ENCODE data around the gene HBZ.
A peak's percentile ranks its signal among the peaks of the same experiment; 100 is the strongest.
"Not testable (repeated sequence)": the region's sequence is repeated elsewhere in the genome, so short reads cannot be mapped to it uniquely, and the experiment has no call there.

The HBZ gene

GRCh38 chr16:152141-153128 is at the start of gene HBZ:
Gene HBZ, plus strand, starts transcription at chr16:152644. Its CDS starts 266 bp downstream, at chr16:152910.
- DNase-seq = no peak

GRCh38 chr16:104355-104754 is 48.1 kb upstream of the HBZ start:
- no peak for DNase-seq

DNA sequence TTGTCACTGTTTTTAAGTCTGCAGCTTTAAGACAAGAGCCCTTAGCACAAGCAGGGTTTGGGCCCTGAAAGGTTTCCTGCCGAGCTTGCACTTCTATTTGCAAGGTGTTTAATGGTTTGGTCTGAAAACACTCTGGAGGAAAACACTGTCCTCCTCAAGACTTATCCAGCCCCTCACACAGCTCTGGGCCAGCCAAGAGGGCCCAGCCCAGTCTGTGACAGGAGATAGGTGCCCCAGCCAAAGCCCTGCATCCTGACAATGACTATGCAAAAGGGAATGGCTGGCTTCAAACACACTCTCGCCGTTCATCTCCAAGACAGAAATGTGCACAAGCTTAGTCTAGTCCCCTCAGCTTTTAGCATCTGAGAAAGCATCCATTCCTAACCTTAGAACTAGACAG is 47.5 kb upstream of the HBZ start:
- no peak for DNase-seq

DNA sequence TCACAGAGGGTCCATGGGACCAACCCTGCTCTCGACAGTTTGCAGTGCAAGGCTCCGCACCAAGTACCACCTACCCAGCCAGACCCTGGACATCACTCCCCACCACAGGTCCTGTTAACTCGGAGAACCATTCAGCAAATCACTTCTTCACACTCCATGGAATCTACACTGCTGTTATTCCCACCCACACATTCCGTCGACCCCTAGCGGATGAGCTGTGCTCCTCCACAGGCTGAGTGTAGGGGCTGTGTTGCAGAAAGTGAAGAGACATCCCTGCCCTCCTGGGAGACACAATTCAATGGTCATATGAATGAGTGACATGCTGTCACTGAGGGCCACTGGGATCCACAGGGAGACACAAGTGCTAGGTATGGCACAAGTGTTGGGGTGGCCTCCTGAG is 46.9 kb upstream of the HBZ start:
- no peak for DNase-seq

GRCh38 chr16:106623-107324 is 45.7 kb upstream of the HBZ start:
- peak; percentile 80 for DNase-seq

GRCh38 chr16:112153-112840 is 40.1 kb upstream of the HBZ start:
- no peak for DNase-seq

DNA sequence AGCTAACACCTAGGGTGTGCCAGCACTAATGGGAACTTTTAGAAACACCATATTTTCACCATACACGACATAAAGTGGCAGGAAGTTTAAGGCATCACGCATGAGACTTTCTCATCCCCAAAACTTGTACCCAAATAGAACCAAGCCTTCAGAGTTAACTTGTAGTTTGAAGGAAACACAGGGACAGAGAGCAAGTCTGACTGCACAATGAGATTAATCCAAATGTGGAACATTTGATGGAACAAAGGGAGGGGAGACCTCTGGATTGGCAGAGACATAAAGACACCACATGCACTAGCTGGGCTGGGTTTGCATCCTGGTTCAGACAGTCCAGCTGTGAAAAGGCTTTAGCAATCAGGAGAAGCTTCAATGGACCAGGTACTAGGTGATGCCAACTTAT is 38.1 kb upstream of the HBZ start:
- no peak for DNase-seq

- no peak for DNase-seq
Observed at GRCh38 chr16:116015-116414, 36.4 kb upstream of the HBZ start.

DNA sequence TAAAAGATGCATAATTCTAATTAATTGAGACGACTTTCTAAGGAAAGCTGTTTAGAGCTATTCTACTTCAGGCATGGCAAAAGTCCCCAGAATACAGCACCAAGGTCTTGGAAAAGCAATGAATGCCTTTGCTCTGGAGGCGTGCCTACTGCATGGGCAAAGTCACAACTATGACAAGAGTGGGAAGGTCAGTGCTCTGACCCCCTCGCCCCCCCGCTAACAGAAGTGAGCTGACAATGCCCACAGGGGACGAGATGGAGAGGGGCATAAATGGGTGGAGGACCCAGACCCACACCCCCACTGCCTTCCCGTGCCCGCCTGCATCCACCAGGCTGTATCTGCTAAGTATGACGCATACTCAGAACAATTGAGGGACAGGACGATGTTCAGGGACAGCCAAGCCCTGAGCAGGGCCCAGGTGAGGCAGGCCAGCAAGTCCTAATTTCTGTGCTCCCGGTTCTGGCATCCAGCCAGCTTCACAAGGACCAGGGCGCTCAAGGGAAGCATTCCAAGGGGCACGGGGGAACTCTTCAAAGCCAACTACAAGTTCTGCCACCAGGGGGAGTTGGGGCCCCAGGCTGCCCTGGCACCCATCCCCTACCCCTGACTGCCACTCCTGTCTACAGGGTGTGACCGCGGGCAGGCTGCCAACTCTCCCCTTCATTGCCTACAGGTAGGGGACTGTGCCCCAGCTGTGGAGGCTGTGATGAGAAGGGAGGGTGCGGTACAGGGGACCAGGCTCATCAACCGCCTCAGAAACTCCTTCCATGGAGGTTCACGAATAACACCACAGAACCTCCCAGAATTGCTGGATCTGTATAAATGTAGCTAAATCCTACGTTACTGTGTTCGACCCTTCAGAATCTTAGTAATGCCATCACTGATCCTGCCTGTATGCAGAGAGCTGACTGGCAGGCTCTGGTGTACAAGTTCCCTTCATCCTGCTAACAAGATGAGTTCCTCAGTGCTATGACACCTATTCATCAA is 34.8 kb upstream of the HBZ start:
- peak; percentile 63 for DNase-seq

GRCh38 chr16:118857-119256 is 33.6 kb upstream of the HBZ start:
- DNase-seq = no peak

DNA sequence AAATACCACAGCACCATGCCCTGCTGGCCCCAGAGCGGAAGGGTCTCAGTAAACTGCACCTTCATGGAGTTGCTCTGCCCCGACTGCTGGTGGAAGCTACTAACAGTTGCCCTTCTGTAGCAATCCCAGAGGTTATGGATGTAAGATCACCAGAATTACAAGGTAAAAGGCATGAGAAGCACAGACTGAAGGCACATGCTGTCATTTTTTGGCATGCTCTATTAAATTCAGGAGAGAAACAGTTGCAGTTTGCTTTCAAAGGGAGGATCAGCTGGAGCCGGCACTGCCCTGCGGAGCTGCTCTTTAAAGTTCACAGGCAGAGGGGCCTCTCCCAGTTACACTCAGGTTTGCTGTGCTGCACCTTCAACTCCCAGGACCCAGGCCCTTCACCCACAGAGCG is 33.1 kb upstream of the HBZ start:
- no peak for DNase-seq

GRCh38 chr16:119835-120491 is 32.5 kb upstream of the HBZ start:
- DNase-seq = no peak

- no peak for DNase-seq
Observed at GRCh38 chr16:120756-121155, 31.7 kb upstream of the HBZ start.

DNA sequence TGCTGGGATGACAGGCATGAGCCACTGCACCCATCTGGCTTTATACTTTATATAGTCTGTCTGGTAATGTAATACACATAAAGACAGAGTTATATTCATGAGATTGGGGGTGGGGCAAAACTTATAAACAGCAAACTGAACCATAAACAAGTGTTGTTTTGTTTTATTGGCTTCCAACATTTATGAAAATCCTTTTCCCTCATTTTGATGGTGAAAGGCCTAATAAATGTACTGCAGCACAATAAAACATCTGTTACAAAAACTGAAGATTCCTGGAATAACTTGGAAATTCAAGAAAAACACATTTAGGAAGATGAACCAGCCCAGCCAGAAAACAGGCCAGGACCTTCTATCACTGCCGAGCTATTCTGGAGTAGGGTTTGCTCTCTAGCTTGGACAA is 30.1 kb upstream of the HBZ start:
- no peak for DNase-seq

DNA sequence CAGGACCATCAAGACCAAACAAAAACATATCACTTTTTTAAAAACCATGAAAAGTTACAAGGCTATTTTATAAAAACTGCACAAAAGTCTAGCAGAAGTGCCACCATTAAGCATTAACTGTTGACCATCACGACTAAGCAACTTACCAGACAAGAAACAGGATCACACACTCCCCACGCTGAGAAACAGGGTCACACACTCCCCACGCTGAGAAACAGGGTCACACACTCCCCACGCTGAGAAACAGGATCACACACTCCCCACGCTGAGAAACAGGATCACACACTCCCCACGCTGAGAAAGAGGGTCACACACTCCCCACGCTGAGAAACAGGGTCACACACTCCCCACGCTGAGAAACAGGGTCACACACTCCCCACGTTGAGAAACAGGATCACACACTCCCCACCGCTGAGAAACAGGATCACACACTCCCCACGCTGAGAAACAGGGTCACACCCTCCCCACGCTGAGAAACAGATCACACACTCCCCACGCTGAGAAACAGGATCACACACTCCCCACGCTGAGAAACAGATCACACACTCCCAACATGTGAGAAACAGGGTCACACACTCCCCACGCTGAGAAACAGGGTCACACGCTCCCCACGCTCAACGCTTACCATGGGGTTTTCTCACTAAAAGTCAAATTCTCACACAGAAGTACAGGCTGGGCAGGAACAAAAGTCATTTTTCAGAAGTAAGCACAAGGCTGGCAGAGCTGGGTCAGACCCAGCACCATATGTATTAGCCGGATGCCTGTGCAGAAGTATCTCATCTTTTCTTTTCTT is 28.7 kb upstream of the HBZ start:
- not testable (repeated sequence) for DNase-seq

DNA sequence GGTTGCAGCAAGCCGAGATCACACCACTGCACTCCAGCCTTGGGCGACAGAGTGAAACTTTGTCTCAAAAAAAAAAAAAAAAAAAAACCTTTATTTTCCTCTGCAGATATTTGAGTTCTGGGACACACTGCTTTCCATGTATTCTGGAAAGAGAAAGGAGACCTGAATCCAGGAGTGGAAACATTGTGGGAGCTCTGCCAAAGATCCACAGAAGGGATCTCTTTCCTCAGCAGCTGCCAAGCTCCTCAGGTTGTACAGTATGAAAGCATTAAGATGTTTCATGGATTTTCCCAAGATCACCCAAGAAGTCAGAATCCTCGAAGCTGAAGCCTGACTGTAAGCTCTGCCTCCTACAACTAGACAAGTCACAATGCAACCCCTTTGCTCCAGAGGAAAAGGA is 27.4 kb upstream of the HBZ start:
- no peak for DNase-seq

DNA sequence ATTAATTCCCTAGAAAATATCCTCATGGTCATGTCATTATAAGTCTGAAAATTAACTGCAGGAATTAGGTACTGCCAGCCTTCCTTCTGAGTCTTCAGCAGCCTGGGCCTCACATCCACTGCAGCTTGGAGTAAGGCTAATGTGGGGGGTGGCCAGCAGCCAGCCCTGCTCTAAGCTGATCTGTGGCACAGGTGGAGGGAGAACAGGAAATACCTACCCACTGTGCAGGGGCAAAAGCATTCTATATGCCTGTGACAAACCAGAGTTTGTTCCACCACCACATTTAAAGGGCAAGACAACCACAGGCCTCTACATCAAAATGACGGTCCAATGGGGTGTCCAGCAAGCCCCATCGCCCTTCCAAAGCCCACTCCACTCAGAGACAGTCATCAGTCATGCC is 23.4 kb upstream of the HBZ start:
- DNase-seq = no peak

DNA sequence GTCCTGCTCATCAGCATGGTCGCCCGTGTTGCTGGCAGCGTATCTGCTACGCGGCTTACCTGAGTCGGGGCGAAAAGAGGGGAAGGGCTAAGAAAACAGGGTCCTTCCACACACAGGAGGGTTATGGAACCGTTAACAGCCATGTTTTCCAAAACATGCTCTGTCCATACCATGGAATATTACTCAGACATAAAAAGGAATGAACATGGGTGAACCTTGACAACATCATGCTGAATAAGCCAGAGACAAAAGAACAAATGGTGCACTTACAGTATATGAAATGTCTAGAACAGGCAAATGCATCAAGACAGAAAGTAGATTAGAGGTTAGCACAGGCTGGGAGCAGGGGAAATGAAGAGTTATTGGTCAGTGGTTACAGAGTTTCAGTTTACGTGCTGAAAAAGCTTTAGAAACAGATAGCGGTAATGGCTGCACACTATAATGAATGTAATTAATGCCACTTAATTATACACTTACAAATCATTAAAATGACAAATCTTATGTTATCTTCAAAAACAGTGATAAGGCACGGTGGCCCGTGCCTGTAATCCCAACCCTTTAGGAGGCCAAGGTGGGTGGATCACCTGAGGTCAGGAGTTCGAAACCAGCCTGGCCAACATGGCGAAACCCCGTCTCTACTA is 21.8 kb upstream of the HBZ start:
- DNase-seq = no peak

GRCh38 chr16:132120-132519 is 20.3 kb upstream of the HBZ start:
- DNase-seq = no peak

- DNase-seq = no peak
Observed at GRCh38 chr16:133716-134115, 18.7 kb upstream of the HBZ start.
